Tibial nerve (tissue), 4 donors: ENCODE data around the gene RHOD. TPM values are rescaled to one million over a fixed set of nuclear protein-coding genes. Genes with fewer than 3 reads are reported as not detected.

Experiments
- DNase-seq, 2 donors: peaks; one replicate each; pipeline ENCODE4 v3.0.0-alpha.2; 2019; ENCODE audit warnings: low spot score in 2 of 2
- H3K27ac ChIP-seq, 4 donors: fragments of 200-600 bp; sonication (generic) in 3 of 4; one replicate each; pipeline ENCODE4 v1.5.1; 2017 to 2019; ENCODE audit warnings: mild to moderate bottlenecking in 1 of 4
- H3K27me3 ChIP-seq, 2 donors: fragments of 200-600 bp; sonication (generic) in 1 of 2; one replicate each; pipeline versions ENCODE4 v1.5.1 to v1.6.0; 2017 to 2019
- H3K36me3 ChIP-seq, 3 donors: fragments of 200-600 bp; sonication (generic); one replicate each; pipeline ENCODE4 v1.5.1; 2018 to 2019
- H3K4me1 ChIP-seq, 4 donors: fragments of 200-600 bp; sonication (generic) in 3 of 4; one replicate each; pipeline ENCODE4 v1.5.1; 2017 to 2019
- H3K4me3 ChIP-seq, 4 donors: fragments of 200-600 bp; sonication (generic) in 3 of 4; one replicate each; pipeline ENCODE4 v1.5.1; 2017 to 2019; ENCODE audit warnings: mild to moderate bottlenecking in 1 of 4, moderate library complexity in 1 of 4
- H3K9me3 ChIP-seq, 4 donors: fragments of 200-600 bp; sonication (generic) in 3 of 4; one replicate each; pipeline ENCODE4 v1.5.1; 2017 to 2019
- CTCF ChIP-seq, 5 experiments: fragments of 200-600 bp in 3 of 5; fragments of 450-650 bp in 2 of 5; sonication (generic) in 3 of 5; IDR thresholded peaks; one replicate each; pipeline ENCODE4 v1.5.1; 2016 to 2019; ENCODE audit warnings: antibody characterized with exemption in 5 of 5, mild to moderate bottlenecking in 3 of 5, moderate library complexity in 2 of 5
- EP300 ChIP-seq, 2 donors: sonication (generic); formaldehyde crosslinking; IDR thresholded peaks; one replicate each; pipeline ENCODE4 v1.6.1; 2017; ENCODE audit warnings: antibody characterized with exemption in 2 of 2, mild to moderate bottlenecking in 1 of 2
- POLR2A ChIP-seq, 2 donors: fragments of 450-650 bp; IDR thresholded peaks; one replicate each; pipeline ENCODE4 v1.6.1; 2017; ENCODE audit warnings: antibody characterized with exemption in 2 of 2, mild to moderate bottlenecking in 2 of 2, moderate library complexity in 2 of 2
- WGBS, 2 donors: methylation state at CpG; one replicate each; pipeline ENCODE4 v1.1.5; 2018; 5-methylcytosine and 5-hydroxymethylcytosine counted together
- total RNA-seq, 4 donors: library from RNA; depleted of rRNA; stranded (reverse); fragments of >200 nt; gene quantifications; one replicate each; pipeline ENCODE4 v1.1.0, GENCODE V29; 2016

The RHOD gene
- total RNA-seq, 4 donors from 2014 or later = 15.9 to 30.8 (median 24.4) TPM

DNA sequence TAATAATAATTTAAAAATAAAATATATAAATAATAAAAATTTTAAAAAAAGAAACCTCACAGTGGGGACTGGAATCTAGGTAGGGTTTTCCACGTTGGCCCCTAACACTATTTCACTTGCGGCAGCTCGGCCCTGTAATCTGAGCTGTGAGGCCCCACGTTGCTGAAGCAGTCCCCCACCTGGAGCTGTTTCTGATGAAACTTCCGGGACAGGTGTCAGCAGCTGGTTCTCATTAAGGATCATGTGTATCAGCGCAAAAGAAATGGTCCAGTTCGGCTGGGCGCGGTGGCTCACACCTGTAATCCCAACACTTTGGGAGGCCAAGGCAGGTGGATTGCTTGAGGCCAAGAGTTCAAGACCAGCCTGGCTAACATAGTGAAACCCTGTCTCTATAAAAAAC, 17.3 kb downstream of the RHOD start:
- H3K9me3 ChIP-seq = no peaks in the 10 kb centered on the region
- 82 to 84% methylated on average over 9 of the region's 9 CpGs for WGBS, 2 donors

DNA sequence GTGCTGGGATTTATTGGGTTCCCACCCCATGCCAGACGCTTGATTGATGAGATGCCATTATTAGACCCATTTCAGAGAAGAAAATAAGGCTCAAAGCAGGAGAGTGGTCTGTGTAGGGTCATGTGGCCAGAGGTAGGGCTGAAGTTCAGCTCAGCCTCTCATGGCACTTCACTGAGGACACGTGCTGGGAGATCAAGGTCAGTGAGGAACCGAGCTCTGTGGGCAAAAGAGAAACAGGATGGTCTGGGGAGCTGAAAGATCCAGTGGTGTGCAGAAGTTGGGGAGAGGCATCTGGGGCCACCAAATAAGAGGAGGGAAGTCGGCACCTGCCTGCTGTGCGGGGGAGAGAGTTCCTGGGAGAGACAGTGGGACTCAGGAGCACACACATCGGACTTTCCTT, 19.6 kb downstream of the RHOD start:
- Histone ChIP-seq H3K4me3 (no peak overlapping the region), H3K4me1 (peaks cover 0 to 29% (median 0%) of the 10 kb centered on the region in 4 donors), H3K27ac (no peak overlapping the region), H3K9me3 (no peaks in the 10 kb centered on the region), H3K27me3 (no peaks in the 10 kb centered on the region), H3K36me3 (no peaks in the 10 kb centered on the region)
- 86 to 90% methylated on average over 6 of the region's 6 CpGs for WGBS, 2 donors
- DNase-seq = no peak
- TF ChIP-seq CTCF (IDR thresholded peaks at IDR 0.05) (no peak), POLR2A (IDR thresholded peaks at IDR 0.05) (no peak), EP300 (IDR thresholded peaks at IDR 0.05) (no peak)

More for the DNA sequence above, 17.3 kb downstream of the RHOD start:
- Histone ChIP-seq H3K27ac (no peak overlapping the region), H3K4me1 (peaks cover 0 to 21% (median 0%) of the 10 kb centered on the region in 4 donors), H3K27me3 (no peaks in the 10 kb centered on the region), H3K36me3 (no peaks in the 10 kb centered on the region), H3K4me3 (no peak overlapping the region)
- TF ChIP-seq EP300 (IDR thresholded peaks at IDR 0.05) (no peak), POLR2A (IDR thresholded peaks at IDR 0.05) (no peak), CTCF (IDR thresholded peaks at IDR 0.05) (no peak)
- no peak for DNase-seq

DNA sequence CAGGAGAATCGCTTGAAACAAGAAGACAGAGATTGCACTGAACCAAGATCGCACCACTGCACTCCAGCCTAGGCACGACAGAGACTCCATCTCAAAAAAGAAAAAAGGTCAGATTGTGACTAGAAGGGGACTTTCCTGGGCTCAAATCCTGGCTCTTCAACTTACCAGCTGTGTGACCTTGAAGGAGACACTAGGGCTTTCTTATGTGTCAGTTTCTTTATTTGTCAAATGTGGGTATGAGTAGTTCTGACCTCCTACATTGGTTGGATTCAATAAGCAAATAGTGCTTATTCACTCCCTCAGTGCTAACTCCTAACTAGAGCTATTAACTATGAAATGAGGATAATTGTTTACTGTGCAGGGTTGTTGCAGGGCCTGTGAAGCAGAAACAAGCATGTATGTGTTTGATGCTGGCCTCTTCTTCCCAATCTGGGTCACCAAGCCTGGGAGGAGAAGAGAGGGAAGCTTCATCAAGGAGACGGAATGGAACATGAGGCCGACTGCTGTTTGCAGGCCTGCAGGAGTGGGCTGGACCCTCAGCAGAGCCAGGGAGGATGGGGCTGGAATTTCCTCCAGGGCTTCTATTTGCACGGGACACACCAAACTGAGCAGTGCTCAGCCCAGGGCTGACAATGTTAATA, 22.5 kb downstream of the RHOD start:
- DNase-seq = no peak
- no peaks in the 10 kb centered on the region for H3K27me3 ChIP-seq
- no peak overlapping the region for H3K4me3 ChIP-seq
- WGBS, 2 donors = 49 to 60% methylated on average over 6 of the region's 6 CpGs
- TF ChIP-seq POLR2A (IDR thresholded peaks at IDR 0.05) (no peak), CTCF (IDR thresholded peaks at IDR 0.05) (no peak), EP300 (IDR thresholded peaks at IDR 0.05) (no peak)
- H3K9me3 ChIP-seq = no peaks in the 10 kb centered on the region
- peak overlapping the region in 2 of 4 donors; percentile 44 to 61 for H3K27ac ChIP-seq
- peaks cover 0 to 37% (median 9%) of the 10 kb centered on the region in 4 donors for H3K4me1 ChIP-seq
- no peaks in the 10 kb centered on the region for H3K36me3 ChIP-seq

DNA sequence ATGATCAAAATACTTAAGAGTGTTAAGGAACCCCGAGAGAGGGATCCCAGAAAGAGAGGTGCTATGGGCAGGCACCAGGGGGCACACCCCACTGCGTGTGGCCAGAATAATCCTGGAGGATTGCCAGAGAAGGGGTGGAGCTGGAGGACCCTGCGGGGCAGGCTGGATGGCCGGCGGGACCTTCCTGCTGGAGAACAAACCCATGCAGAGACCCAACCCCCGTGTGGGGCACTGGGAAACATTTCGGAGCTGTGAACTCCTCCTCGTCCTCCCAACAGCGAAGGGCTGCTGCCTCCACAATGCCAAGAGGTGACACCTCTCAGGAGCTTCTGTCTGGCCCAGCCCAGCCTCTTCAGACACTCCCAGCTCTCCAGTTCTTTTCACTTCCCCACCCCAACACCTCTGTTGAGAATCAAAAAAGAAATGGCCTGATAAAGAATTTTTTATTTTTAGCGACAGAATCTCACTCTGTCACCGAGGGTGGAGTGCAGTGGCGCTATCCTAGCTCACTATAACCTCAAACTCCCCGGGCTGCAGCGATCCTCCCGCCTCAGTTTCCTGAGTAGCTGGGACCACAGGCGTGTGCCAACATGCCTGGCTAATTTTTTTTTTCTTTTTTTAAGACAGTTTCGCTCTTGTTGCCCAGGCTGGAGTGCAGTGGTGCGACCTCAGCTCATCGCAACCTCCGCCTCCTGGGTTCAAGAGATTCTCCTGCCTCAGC, 25.6 kb downstream of the RHOD start:
- 40% methylated on average over 20 of the region's 20 CpGs for WGBS, 2 donors
- no peak overlapping the region for H3K27ac ChIP-seq
- no peak for DNase-seq
- H3K36me3 ChIP-seq = no peaks in the 10 kb centered on the region
- no peaks in the 10 kb centered on the region for H3K27me3 ChIP-seq
- no peaks in the 10 kb centered on the region for H3K9me3 ChIP-seq
- peaks cover 0 to 37% (median 9%) of the 10 kb centered on the region in 4 donors for H3K4me1 ChIP-seq
- H3K4me3 ChIP-seq = peak overlapping the region in 1 of 4 donors; percentile 11
- no peak for TF ChIP-seq POLR2A (IDR thresholded peaks at IDR 0.05)
- TF ChIP-seq EP300 (IDR thresholded peaks at IDR 0.05) = no peak
- TF ChIP-seq CTCF (IDR thresholded peaks at IDR 0.05) = no peak

DNA sequence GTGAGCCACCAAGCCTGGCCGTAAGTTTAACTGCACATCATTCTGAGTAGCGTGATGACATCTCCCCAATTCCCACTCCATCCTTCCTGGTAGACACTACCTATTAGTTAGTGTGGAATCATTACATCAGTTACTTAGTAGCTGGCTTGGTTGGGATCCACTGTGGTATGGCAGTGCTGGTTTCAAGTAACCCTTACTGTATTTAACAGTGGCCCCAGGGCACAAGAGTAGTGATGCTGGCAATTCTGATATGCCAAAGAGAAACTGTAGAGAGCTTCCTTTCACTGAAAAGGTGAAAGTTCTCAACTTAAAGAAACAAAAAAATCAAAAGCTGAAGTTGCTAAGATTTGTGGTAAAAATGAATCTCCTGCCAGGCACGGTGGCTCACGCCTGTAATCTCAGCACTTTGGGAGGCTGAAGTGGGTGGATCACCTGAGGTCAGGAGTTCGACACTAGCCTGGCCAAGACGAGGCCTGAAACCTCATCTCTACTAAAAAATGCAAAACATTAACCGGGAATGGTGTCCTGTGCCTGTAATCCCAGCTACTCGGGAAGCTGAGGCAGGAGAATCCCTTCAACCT, 27.2 kb downstream of the RHOD start:
- no peaks in the 10 kb centered on the region for H3K27me3 ChIP-seq
- TF ChIP-seq CTCF (IDR thresholded peaks at IDR 0.05) = no peak
- TF ChIP-seq EP300 (IDR thresholded peaks at IDR 0.05) = no peak
- TF ChIP-seq POLR2A (IDR thresholded peaks at IDR 0.05) = no peak
- H3K4me3 ChIP-seq = no peak overlapping the region
- no peaks in the 10 kb centered on the region for H3K36me3 ChIP-seq
- no peak for DNase-seq
- peaks cover 0 to 22% (median 9%) of the 10 kb centered on the region in 4 donors for H3K4me1 ChIP-seq
- WGBS, 2 donors = 88 to 90% methylated on average over 8 of the region's 8 CpGs
- H3K9me3 ChIP-seq = no peaks in the 10 kb centered on the region
- H3K27ac ChIP-seq = no peak overlapping the region
